COLO829 (cell line): ENCODE data around the gene LRRK1.

ENCODE experiments used
- DNase-seq: peaks from one replicate; pipeline ENCODE4 v3.0.0; 2012; ENCODE audit warnings: low spot score

LRRK1 gene

DNA sequence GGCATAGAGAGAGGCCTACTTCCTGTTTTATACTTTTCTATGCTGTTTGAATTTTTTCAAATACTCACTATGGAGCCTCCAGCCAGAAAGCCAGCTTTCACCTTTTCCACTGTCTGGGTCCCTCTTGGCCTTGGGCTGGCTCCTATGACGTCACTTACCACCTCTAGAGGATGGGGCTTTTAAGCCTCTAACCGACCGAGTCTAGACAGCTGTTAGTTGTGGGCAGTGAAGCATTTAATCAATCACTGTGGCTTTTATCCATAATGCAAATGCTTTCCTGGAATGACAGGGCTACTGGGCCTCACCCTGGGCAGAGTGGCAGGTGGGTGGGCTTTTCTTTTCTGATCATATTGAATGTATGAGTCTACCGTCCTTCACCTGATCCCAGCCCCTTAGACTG lies 61.9 kb downstream of the LRRK1 start:
- DNase-seq, result no peak

DNA sequence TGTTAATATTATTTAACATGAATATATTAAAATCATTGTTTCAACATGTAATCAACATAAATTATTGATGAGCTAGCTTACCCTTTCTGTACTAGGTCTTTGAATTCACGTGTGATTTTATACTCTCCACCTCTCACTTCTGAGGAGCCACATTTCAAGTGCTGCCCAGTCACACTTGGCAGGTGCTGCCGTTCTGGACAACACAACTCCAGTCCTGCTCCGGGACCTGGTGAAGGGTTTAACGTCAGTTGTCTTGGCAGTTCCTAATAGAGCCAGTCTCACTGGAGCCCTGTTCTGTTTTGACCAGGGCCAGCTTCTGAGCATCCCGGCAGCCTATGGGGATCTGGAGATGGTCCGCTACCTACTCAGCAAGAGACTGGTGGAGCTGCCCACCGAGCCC lies 64.1 kb downstream of the LRRK1 start:
- DNase-seq, result no peak

DNA sequence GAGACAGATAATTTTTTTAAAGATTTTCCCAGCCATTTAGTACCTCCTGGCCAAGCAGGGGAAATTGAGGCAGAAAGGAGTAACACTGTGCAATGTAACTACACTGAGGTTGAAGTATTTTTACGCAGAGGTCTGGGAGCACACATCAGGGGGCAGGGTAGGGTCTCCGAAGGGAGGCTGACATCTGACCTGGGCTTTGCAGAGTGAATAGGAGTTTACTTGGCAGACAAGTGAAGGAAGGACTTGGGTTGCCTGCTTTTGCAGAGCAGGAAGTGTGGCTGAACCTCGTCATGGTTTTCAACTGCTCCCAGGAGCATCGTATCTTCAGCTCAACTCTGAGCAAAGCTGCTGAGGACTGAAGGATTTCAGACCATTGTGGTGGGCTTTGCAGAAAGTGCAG lies 66.2 kb downstream of the LRRK1 start:
- DNase-seq, result no peak

DNA sequence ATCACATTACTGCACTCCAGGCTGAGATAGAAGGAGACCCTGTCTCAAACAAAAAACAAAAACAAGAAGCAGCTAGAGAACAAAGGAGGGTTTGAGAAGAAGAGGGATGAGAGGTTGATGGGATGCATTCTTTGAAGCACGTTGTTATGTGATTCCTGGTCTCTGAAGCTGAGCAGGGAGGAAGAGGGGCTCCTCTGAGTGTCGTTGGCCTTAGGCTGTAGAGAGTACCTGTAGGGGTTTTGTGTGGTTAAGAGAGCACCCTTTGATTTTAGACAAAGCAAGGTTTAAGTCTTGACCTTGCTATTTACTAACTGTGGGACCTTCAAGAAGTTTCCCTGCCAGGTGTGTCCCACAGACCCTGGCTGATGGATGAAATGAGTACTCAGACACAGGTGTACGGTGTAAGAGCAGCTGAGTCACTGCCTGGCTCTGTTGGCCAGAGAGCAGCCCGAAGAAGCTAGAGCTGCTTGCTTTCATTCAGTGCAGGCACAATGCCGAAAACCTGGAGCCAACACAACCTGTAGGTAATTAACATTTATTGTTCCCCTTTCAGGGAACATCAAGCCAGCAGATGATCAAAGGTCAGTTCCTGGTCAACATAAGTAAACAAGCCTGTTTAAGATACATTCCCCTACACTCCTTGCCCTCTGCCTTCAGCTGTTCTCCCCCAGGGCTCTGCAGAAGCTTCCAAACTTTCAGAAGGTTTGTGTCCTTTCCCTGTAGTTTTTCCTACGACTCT lies 67.2 kb downstream of the LRRK1 start:
- DNase-seq, result no peak

DNA sequence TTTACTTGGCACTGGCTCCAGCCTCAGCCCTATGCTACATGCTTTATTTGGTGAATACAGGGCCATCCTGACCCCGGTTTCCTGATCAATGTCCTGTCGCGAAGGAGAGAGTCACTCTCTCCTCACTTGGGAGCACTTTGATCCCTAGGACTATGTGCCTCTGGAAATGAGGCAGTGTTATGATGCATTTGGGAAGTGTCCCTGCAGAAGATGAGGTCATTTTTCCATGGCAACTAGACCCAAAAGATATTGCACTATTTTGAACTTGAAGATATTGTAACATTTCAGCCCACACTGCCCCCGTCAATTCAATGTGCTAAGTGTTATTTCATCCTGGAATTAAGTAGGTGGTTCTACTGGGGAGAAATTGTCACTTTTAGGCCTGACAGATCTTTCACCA lies 68.0 kb downstream of the LRRK1 start:
- DNase-seq, result no peak

DNA sequence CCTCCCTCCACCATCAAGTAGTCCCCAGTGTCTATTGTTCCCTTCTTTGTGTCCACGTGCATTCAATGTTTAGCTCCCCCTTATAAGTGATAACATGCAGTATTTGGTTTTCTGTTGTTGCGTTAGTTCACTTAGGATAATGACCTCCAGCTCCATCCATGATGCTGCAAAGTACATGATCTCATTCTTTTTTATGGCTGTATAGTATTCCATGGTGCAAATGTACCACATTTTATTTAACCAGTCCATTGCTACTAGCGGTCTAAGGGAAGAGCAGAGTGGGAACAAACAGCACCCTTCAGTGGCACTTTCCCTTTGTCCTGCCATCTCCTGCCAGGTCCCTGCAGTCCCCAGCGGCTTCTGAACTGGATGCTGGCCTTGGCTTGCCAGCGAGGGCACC lies 69.1 kb downstream of the LRRK1 start:
- DNase-seq, result no peak

DNA sequence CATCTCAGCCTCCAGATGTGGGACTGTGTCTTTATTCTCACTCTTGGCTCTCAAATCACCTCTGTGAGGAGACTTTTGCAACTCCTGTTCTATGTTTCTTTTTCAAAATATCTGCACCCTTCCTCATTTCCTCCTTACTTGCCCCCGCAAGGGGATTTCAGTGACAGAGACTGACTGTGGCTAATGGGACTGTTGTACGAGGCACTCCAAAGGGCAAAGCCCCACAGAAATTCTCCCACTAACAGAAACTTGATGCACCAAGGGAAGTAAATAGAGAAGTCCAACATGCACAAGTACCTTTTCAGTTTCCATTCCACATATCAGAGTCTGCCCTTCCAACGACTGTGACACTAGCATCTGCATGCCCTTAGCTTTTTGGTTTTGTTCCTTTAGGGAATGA lies 69.7 kb downstream of the LRRK1 start:
- DNase-seq, result no peak

DNA sequence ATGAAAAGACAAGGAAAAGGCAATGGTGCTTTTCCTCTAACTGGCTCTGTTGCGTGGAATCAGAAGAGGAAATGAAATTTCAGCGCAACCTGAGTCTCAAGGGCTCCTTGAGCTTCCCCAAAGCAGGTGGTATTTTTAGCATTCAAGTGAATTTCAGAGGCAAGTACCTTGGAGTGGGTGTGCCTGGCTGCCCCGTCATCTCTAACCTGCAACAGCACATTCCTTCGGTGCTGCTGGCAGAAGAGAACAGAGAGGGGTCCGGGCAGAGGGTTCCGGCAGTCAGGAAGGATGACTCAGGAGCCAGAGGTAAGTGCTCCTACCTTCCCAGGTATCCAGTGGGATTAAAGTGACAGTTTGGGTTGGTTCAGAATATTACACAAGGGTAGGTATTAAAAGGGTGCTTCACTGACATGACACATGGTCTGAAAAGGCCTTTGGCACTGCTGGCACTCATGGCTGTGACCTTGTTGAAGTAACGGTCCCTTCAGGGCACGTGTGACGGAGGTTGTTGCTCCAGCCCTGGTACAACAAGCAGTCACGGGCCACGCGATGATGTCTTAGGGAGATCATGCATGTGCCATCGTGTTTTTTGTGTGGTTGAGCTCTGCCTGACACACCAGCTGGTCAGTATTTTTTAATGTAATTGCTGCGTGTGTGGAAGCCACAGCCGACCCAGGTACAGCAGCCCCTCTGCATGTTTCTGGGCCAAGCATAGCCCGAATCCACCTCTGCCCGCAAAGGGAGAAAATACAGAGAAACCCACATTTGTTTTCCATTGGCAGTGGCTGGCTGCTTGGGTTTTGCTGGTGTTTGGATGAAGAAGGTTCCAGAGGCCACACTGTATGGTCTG lies 75.7 kb downstream of the LRRK1 start:
- DNase-seq, result no peak

DNA sequence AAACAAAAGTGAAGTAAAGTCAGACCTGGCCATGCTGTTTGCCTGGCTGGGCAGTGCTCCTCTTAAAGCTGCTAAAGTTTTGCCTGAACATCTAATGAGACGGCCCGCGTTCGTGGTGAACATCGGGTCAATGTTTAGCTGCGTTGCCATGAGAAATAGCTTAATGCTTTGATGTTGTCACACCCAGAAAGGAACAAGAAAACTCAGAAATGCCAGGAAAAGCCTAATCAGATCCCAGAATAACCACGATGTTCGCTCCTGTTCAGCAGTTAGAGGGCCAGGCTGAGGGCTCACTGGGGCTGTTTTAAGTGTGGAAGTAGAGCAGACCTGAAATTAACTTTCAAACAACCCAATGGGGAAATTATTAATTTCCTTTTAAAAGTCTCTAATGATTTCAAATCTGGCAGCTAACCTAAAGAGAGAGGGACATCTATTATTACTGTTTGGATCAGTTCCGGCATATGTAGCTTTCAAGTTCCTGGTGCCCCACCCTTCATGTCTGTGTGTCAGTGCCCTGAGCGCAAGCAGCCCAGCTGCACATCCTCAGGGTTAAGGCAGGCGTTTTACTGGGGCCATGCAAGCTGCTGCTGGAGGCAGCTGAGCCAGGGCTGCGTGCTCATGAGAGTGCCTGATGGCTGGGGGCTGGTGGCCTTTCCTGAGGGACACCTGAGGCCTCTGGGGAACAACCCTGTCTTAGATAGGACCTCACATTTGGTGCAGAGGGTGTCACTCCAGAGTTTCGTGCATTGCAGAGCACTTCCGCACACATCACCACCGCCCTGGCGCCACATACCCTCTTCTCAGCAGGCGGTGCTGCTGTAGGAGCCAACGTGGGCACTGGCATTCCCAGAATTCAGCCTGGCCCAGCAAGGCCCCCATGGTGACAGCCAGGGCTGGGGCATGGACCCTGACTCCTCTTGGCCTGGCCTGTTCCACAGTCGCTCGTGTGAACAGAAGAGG lies 76.6 kb downstream of the LRRK1 start:
- no peak for DNase-seq

DNA sequence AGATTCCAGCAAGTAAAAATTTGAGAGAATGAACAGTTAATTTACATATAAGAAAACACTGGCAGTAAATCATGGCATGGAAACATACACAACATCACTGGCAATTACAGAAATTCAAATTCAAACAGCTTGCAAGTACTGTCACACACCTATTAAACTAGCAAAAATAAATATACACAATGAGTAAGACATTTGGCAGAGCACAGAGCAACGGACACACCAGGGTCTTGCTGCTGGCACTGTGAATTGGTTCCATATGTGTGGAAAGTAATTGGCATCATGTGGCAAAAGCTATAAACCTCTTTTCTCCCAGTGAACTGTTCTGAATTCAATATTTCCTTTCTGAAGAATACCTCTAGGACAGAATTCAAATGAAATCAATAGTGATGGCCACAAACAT lies 78.3 kb downstream of the LRRK1 start:
- DNase-seq, result no peak

DNA sequence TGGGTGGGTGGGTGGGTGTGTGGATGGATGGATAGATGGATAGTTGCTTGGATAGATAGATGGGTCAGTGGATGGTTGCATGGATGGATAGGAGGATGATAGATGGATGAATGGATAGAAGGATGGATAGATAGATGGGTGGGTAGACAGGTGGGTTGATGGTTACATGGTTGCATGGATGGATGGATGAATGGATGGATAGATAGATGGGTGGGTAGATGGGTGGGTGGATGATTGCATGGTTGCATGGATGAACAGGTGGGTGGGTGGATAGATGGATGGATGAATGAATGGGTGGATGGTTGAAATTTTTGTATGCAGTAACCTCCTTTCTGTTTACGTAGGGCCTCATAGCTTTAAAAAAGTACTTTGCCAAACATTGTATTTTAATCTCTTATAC lies 79.5 kb downstream of the LRRK1 start:
- no peak for DNase-seq

DNA sequence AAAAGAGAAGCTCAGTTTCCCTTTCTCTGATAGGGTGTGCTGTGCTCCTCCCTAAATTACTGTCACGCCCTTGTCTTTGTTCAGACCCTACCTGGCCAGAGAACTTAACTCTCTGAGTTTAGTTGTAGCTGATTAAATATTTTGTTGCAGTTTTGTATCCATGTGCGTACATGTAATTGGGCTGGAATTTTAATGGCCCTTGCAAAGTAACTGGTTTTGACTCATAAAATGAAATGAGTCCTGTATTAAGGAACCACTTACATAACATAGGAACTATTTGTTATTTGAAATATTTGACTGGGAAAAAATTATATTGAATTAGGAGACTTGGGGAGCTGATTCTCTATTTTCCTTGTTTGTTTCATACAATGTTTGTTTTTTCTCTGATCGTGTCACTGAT lies 80.2 kb downstream of the LRRK1 start:
- DNase-seq, result no peak

DNA sequence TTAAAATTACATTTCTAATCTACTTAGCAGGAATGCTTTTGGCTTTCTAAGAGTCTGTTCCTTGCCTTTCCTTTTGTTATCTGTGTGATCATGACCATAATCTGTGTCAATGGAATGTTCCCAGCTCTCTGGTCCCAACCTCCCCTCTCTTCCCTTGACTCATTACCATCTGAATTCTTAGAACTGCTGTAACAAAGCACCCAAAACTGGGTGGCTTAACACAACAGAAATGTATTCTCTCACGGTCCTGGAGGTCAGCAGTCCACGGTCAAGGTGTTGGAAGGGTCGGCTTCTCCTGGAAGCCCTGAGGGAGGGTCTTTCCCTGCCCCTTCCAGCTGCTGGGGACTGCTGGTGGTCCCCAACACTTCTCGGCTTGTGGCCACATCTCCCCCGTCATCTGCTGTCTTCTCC lies 81.1 kb downstream of the LRRK1 start:
- DNase-seq, result no peak

DNA sequence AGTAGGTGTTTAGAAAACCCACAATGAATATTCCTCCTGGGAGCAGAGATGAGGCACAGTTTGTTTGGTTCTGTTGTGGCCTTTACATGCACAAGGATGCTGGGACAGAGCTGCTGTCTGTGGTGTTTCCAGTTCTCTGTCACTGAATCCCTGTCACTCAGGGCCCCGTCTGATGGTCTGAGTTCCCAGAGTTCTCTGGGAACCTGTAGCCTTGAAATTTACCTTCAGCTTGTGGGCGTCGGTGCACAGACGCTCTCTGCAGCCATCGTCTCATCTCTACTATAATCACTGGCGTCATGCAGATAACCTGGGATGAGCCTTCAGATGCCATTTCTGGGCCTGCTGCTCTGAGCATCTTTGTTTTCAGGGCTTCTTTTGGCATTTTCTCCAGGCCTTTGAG lies 81.9 kb downstream of the LRRK1 start:
- no peak for DNase-seq

DNA sequence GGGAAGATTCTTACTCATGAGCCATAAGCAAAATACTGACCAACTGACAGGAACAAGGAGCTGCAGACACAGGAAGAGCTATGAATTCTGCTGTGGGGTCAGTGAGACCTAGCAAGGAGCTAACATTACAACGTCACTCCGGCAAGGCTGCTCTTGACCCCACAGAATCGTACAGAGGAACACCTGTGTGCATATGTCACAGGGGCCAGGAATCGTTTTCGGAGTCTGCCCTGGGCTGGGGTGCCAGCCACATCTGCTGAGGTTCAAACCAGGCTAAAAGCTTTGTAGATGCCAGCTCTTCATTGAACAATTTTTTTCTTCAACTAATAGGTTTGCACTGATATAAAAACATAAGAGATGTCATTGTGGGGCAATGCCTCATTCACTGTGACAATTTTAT lies 82.6 kb downstream of the LRRK1 start:
- no peak for DNase-seq

DNA sequence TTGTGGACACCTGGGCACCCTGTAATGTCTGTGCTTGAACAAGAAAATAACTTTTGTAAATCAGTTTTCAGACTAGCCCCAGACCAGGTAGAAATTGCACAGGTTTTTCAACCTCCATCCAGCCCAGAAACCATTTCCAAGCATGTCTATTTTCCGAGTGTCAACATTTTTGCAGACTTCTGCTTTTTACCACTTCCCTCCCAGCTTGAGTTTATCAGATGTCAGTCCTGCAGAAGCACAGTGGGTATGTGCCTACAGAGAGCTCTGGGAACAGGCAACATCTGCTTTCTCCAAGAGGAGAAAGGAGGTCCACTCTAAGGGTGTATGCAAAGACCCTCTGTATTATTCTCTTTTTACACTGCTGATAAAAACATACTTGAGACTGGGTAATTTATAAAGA lies 83.9 kb downstream of the LRRK1 start:
- DNase-seq, result no peak

DNA sequence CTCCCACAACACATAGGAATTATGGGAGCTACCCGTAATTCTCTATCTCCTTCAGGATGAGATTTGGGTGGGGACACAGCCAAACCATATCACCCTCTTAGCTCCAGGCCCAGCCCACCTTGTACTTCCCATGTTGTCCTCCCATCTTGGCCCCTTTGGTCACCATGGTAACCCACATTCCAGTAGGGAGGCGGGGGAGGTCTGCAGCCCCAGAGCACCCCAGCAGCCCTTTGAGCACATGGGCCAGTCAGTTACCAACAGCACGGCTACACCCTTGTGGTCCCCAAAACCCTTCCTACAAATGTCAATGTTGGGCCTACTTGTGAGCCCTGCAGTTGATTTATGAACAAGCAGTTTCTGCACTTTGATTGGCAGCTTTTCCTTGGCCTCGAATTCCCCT lies 84.5 kb downstream of the LRRK1 start:
- DNase-seq, result no peak

DNA sequence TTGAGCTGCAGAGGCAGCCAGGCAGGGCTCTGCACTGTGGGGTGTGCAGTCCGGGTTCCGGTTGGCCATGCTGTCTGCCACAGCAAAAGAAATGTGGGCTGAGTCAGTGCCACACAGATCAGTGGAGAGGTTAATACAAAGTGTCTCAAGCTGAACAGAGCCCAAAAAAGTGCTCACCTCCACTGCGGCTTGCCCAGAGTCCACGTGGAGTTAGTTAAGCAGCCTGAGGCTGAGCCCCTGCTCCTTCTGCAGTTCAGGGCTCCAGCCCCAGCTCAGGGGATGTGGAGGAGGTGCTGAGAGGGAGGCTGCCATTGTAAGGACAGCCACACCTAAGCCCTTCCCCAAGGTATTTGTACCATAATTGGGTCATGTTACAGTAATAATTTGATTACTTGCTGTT lies 85.3 kb downstream of the LRRK1 start:
- DNase-seq, result no peak

DNA sequence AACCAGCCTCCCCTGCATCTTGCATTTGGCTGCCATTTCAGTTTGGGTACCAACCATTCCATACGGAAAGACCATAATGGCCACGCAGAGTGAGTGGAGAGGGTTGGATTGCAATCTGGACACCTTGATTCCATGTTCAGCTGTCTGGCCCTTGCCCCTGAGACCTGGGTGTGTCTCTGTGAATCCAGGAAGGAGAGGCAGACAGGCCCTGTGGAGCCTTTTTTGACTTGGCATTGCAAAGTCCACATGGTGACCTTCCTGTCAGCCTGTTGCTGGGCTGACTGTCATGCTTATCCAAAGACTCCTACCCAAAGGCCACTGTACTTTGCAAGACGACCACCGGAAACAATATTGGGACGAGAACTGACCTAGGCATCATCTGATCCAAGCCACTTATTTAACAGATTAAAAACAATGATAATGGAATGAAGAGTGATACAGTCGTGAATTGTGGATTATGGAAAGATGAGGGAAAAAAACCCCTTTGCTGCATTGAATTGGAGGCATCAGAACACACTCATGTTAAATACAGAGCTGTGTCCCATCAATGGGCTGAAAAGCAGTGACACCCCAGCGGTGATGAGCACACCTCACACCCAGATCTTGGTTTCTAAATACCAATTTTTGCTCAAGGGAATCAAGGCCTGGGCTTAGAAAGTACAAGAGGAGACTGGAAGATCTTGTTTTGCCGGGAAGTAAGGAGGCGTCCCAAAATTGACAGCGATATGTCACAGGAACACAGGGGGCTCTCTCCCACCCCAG lies 86.0 kb downstream of the LRRK1 start:
- DNase-seq, result no peak

DNA sequence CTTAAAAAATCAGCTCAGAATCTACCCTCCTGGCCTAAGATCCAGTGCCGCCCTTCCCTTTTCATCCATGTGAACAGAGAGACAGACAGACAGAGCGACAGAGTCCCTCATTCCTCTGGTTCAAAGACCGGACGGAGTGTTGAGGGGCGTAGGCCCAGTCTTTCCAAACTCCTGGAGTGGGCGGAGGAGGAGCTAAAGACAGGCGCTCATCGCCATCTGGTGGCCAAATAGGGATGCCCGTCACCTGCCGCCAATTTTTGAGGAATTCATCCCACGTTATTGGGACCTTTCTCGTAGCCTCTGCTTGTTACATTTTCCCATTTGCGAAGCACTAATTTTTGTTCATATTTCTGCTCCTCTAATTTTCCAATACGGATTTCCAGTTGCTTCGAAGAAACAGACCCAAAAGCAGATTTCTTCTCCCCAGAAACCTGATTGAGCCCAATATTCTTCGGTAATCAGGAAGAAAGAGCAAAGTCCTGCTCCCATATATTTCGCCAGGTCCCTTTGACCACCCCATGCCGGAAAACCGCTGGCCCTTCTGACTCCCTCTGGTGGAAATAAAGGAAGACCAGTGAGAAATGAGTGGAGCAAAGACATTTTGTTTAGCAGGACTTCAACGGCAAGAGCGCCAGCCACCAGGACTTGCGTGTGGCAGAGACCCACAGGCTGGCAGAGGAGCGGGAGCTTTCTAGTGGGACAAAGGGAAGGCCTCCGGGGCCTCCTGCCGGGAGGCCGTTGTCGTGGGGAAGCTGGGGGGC lies 88.0 kb downstream of the LRRK1 start:
- DNase-seq, result peak; percentile 93
